ENCODE data around the gene TGFB1.
"Not testable (repeated sequence)": the region's sequence is repeated elsewhere in the genome, so short reads cannot be mapped to it uniquely, and the experiment has no call there.

Gene TGFB1

DNA sequence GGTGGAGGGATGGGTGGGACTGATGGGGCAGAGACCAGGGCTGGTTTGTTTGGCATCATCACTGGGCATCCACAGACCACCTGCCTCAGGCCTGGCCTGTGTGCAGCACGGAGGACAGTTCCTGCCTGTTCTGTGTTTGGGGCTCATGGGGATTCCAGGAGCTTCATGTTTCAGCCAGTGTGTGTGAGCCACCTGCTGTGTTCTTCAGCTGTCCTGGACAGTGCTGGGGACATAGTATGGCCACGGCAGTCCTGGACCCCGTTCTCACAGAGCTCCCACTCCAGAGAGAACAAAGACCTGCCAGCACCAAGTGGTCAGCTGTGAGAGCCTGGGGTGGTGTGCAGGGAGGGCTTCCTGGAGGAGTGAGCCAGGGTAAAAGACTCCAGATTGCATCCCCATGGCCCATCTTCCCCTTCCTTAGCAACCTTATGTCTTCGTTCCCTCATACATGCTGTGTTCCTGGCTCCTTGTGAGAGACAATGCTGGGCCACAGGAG lies 45.7 kb downstream of the TGFB1 start:
- peak overlapping the region; percentile 95 for H3K27ac ChIP-seq
- no peak for DNase-seq (ENCODE audit: low read depth, low spot score)

DNA sequence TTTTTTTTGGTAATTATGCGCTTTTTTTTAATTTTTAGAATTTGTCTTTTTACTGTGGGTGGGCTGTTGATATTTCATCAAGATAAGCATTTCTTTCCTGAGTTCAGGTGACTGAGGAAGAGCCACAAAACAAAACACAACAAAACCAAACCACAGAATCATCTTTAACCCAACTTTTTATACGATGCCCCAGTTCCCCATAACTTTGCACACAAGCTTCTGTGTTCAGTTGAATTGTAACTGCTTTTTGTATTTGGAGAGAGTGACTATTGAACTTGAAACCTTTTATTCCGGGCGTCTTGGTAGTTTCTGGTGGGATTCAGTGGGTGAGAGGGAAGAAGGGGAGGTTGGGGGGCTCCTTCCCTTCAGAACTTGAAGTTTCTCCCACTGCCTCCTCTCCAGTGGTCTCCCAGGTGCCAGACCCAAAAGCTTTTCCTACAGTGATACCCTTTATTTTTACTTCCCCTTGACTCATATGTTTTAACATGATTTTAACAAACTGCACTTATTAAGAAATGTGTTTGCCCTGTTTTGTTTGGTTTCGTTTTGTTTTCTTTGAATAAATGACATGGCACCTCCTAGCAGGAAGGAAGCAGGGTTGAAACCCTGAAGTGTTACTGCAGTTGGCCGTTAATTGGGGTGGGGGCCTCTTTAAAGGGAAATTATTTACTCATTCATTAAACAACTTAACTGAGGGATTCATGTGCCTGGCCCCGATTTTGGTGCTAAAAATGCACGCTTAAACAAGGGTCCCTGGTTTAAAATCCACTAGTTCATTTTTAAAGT lies 46.4 kb downstream of the TGFB1 start:
- peak overlapping the region; percentile 95 for H3K27ac ChIP-seq

DNA sequence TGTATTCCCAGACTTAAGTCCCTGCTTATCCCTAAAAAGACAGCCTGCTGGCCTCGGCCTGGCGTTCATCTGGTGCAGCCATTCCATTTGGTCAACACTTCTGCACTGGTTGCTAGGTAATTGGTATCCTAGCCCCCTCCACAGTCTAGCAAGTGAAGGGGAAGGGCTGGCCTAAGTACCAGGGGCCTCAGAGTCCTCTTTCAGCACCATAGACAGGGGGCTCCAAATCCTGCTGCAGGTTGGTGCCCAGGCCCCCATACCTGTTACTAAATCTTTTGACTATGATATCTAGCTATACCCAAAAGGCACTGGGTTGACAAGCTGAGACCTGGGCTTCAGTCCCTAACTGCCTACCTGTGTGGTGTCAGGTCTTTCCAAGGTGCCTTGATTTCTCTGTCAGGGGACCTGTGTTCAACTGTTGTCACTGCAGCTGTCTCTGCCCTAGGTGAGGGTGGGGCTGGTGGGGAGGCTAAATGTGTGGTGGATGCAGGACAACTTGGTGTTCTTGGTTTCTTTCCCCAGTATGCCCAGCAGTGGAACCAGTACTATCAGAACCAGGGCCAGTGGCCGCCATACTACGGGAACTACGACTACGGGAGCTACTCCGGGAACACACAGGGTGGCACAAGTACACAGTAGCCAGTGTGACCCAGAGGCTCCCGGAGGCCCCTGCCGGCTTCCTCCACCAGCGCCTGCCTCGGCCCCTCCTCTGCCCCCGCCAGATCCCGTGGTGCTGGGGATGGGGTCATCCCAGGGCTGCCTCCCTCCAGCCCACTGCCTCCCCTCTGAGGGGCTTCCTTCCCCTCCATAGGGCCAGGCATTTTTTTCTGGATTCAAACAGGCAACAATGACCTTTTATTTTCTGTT lies 47.6 kb downstream of the TGFB1 start:
- H3K27ac ChIP-seq: no peak overlapping the region
- DNase-seq (ENCODE audit: low read depth, low spot score): no peak

More for the DNA sequence above, 46.4 kb downstream of the TGFB1 start:
- DNase-seq (ENCODE audit: low read depth, low spot score): no peak

DNA sequence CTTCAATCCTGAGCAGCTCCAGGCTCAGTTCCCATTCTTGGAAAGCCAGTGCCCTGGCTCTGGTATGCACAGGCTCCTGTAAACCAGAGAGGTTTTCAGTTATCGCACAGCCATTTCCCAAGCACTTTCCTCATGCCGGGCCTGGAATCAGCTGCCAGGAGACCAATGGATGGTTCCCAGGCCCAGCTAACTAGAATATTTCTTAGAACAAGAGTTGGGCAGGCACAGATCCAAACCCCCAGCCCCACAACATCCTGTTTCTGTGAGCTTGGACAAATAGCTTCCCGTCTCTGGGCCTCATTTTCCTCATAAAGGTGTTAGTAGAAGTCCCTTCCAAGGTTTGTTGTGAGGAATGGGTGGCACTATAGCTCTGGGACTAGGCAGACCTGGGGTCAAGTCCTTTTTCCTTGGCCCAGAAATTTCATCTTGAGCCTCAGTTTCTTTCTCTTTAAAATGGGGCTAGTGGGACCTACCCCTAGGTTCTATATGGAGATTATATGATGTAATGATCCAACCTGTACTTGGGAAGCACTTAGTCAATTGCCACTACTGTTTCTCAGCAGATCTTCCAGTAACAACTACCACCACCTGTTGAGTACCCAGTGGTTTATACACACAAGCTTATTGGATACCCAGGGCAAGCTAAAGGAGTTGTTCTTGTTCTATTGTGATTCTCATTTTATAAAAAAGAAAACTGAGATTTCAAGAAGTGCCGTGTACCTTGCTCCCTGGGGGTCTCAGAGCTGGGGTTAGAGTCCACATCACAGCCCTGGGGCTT lies 48.8 kb downstream of the TGFB1 start:
- no peak overlapping the region for H3K27ac ChIP-seq
- no peak for DNase-seq (ENCODE audit: low read depth, low spot score)

DNA sequence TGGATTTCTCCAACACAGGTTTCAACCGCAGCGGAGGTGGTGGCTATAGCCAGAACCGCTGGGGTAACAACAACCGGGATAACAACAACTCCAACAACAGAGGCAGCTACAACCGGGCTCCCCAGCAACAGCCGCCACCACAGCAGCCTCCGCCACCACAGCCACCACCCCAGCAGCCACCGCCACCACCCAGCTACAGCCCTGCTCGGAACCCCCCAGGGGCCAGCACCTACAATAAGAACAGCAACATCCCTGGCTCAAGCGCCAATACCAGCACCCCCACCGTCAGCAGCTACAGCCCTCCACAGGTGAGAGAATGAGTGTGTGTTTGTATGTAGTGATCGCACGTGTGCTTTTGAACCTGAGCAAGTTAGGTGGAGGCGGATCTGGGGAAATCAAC lies 49.8 kb downstream of the TGFB1 start:
- DNase-seq (ENCODE audit: low read depth, low spot score): no peak
- H3K27ac ChIP-seq: no peak overlapping the region

DNA sequence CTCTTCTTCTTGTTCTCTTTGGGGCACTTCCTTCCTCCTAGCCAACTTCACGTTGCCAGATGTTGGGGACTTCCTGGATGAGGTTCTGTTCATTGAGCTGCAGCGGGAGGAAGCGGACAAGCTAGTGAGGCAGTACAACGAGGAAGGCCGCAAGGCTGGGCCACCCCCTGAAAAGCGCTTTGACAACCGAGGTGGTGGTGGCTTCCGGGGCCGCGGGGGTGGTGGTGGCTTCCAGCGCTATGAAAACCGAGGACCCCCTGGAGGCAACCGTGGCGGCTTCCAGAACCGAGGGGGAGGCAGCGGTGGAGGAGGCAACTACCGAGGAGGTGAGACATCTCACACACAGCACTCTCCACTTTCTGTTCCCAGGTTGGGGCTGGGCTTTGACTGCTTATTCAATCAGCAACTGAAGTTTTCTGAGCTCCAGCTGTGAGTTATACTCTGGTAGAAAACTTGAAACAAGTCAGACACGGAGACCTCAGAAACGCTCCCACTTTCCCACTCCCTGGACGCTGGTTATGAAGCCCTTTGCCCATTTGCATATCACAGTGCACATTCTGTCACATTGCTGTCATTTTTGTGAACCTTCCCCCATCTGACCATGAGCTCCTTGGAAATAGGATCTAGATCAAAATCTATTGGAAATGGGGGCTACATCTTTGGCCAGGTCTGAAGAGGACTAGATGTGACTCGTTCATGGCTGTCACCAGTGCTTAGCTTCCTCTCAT lies 50.9 kb downstream of the TGFB1 start:
- no peak overlapping the region for H3K27ac ChIP-seq
- no peak for DNase-seq (ENCODE audit: low read depth, low spot score)

DNA sequence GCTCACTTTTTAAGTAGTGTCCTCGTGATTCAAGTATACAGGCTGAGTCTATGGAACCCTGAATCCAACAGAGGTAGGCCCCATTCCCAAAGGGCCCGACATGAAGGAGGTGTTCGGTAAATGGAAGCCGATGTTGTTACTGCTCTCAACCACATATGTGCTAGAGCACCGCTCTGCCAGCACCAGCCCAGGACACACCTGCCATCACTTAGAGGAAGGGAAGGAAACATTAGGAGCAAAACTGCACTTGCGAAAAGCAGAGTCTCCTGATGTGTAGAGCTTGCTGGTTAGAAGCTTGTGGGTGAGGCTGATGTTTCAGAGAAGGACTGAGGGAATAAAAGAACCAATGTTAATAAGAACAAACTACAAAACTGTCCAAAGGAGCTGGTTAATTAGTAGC lies 53.2 kb downstream of the TGFB1 start:
- H3K27ac ChIP-seq: no peak overlapping the region

DNA sequence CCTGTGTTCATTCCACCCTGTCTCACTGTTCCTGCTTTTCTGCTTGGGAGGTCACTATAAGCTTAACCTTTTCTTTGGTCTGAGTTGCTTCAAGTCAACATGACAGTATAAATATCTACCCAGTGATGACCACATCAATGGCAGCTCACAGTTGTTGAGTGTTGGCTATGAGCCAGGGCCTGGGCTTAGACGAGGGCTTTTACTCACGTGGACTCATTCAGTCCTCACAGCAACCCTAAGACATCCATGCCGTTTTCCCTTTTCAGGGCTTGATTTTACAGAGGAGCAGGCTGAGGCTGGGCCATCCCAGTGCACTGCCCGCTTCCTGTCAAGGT lies 54.0 kb downstream of the TGFB1 start:
- no peak overlapping the region for H3K27ac ChIP-seq
- DNase-seq (ENCODE audit: low read depth, low spot score): no peak

More for the DNA sequence above, 53.2 kb downstream of the TGFB1 start:
- no peak for DNase-seq (ENCODE audit: low read depth, low spot score)

DNA sequence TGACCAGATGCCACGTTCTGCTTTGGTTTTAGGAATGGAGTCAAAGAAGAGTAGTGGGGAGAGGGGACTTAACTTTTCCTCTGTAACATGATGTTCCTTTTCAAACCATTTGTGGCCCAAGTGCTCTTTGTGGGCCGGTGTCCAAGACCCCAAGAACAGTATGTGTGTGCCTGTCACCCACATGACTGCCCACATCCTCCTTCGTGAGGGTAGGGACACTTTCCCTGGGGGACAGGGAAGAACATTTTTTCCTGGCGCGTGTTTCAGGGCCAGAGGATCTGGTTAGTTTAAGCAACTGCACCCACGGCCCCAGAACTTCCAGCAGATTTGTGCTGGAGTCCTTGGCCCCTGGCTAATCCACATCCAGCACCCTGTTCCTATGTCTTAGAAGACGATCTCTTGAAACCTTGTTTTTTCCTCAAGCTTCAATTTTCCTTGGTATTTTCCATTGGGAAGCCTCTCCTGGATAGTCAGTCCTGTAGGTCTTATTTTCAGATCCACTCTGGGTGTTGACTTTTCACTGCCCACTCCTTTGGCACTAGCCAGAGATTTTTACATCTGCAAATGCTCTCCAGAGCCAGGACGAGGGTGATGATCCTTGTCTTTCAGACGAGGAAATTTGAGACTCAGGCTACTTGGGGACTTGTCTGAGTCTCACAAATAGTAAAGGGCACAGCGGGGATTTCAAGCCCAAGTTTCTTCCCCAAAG lies 54.5 kb downstream of the TGFB1 start:
- no peak for DNase-seq (ENCODE audit: low read depth, low spot score)
- no peak overlapping the region for H3K27ac ChIP-seq

DNA sequence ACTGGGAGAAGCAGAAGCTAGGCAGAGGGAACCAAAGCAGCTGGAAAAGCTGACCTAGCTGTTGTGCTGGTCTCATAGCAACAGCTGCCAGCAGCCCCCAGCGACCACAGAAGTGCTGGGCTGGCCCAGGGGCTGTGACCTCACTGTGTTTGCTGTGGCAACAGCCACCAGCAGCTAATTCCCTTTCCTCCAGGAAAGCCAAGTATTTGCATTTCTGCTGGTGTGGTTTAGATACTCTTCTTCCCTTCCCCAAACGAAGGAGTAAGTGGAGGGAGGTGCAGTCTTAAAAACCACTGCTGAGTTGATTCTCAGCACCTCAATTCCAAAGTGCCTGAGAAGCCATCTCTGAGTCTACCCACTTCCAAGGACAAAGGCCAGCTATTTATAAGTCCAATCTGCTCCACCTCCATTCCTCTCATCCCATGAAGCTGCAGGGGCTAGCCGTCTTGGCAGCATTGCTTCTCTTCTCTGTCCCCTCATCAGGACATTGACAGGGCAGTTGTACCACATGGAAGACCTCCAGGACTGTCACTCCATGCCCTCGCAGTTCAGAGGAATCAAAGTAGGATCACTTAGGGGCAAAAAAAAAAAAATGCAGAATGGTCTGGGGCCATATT lies 55.3 kb downstream of the TGFB1 start:
- H3K27ac ChIP-seq: no peak overlapping the region
- no peak for DNase-seq (ENCODE audit: low read depth, low spot score)

DNA sequence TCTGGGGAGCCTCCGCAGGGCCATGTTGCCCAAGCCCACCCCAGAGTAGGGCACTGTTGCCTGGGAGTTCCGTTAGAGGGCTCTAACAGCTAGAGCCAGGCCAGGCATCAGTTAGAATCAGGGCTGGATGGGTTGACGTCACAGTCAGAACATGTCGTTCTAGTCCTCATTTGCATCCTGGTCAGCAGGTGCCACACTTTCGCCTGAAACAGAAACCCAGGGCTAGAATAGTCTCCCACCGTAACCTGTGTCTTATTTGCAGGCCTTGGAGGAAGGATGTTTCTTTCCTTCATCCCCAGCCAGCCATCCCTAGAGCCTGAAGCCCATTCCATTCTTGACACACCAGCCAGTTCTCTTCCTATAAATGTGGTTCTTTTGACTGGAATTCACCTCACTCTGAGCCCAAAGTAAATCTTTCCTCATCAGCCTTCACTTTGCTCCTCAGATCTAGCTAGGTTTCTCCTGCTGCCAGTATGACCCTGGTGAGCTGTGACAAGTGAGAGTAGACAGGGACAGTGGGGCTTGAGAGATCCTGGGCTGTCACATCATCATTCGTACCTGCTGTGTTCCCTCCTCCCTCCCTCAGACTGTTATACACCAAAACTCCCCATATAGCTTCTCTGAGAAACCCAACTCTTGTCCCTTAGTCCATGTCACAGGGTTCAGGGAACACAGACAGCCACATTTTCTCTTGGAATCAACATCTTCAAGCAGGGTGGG lies 55.9 kb downstream of the TGFB1 start:
- DNase-seq (ENCODE audit: low read depth, low spot score): no peak
- no peak overlapping the region for H3K27ac ChIP-seq

DNA sequence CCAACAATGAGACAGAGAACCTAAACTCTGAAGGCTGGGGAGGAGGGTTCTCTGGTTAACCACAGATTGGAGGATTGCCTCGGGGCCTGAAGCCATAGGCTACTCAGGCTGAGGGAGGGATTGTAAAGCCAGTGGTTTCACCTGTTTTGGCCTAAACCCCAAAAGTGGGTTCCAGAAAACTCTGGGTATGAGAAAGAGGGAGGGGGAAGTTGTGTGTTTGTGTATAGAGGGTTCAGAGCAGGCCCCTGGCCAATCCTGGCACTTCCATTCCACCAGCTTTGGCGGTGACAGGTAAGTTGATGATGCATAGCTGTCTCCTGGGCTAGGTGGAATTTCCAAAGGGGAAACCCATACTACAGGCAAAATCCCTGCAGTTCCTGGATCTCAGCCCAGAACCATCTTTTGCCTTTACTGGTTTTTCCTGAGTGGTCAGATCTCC lies 57.3 kb downstream of the TGFB1 start:
- no peak overlapping the region for H3K27ac ChIP-seq
- peak; percentile 48 for DNase-seq (ENCODE audit: low read depth, low spot score)

DNA sequence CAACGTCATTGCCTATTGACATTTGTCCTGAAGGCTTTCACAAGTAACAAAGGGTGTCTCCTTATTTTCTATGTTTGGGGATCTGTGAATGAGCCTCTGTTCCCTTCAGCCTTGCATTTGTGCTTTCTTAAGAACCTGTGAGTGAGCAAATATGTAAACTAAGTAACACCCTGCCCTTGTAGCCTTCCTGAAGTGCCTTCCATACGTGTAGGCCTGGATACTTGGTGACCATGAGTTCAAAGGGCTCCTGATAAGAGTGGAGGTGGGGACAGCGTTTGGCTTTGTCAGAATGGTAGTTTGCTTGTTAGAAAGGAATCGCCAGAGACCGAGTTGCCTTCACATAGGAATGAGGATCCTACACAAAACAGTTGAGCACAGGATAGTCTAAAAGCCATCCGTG lies 58.2 kb downstream of the TGFB1 start:
- H3K27ac ChIP-seq: no peak overlapping the region
- no peak for DNase-seq (ENCODE audit: low read depth, low spot score)

DNA sequence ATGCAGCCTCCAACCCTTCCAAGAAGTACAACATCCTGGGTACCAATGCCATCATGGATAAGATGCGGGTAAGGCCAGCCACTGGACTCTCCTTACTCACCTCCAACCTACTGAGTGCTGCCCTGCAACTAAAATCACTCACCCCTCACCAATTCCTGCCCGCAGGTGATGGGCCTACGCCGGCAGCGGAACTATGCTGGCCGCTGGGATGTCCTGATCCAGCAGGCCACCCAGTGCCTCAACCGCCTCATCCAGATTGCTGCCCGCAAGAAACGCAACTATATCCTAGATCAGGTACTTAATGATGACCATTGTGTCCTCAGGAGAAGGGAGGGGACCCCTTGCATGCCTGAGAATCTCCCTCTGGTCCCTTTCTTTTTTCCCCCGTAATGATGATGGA lies 59.3 kb downstream of the TGFB1 start:
- H3K27ac ChIP-seq: no peak overlapping the region
- DNase-seq (ENCODE audit: low read depth, low spot score): no peak

DNA sequence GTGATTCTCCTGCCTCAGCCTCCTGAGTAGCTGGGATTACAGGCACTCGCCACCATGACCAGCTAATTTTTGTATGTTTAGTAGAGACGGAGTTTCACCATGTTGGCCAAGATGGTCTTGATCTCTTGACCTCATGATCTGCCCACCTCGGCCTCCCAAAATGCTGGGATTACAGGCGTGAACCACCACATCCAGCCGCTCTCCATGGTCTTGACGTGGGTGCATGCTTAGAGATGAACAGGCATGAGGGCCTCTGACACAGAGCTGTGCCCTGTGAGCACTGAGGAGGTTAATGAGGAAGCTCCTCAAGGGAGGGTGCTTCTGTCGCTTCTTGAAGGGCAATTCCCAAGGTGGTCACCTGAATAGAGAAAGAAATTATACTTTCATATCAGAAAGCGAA lies 63.9 kb downstream of the TGFB1 start:
- DNase-seq (ENCODE audit: low read depth, low spot score); H3K27ac ChIP-seq: not testable (repeated sequence)

DNA sequence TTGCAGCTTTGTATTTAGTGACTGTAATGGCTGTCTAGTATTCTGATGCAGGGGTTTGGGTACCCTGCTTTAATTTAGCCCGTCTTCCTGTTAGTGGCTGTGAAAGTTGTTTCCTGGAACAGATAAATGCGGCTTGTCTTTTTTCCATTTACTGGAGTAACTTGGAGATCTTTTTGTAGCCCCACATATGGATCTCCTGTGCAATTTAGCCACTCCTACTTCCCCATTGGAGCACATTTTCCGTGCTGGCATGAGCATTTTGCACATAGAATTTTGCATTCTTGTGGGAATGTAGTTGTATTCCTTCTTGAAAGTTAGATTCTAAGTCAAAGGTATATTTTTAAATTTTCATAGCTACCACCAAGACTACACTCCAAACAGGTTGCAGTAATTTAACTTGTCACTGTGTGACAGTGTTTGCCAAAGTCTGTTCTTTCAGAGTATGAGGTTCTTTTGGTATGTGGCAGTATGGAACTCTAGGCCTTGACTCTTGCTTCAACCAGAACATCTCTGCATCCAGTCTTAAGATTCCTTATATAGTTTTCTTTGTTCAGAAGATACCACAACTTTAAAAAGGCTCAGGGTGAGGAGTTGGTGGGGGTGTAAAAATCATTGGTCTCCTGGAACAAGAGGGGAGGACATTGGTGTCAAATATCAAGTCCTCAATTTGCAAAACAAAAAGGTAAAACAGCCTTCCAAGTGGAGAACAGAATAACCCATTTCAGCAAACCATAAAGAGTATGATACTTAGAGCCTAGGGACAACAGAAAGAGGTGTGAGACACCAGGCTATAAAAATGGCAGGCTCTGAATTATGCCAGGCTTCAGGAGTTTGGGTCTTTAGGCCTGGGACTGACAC lies 64.8 kb downstream of the TGFB1 start:
- no peak for DNase-seq (ENCODE audit: low read depth, low spot score)

More for the DNA sequence above, 64.8 kb downstream of the TGFB1 start:
- no peak overlapping the region for H3K27ac ChIP-seq
